C1 segment of cervical spinal cord (tissue), 14 donors: ENCODE results near the gene ZNF423.
A peak's percentile ranks its signal among the peaks of the same experiment; 100 is the strongest.

Experiments
- DNase-seq, 14 donors: peaks; one replicate each; lab custom pipeline; 2025; lab: John Stamatoyannopoulos, UW

The ZNF423 gene

GRCh38 chr16:49534901-49535610 is 320.9 kb downstream of the ZNF423 start:
- no peak for DNase-seq

- DNase-seq: peak in 1 of 14 donors; percentile 20
Observed at GRCh38 chr16:49533422-49533821, 322.5 kb downstream of the ZNF423 start.

- no peak for DNase-seq
Observed at GRCh38 chr16:49532873-49533272, 323.0 kb downstream of the ZNF423 start.

- no peak for DNase-seq
Observed at GRCh38 chr16:49531931-49532840, 323.7 kb downstream of the ZNF423 start.

- DNase-seq: no peak
Observed at GRCh38 chr16:49531425-49531824, 324.5 kb downstream of the ZNF423 start.

- no peak for DNase-seq
Observed at GRCh38 chr16:49530427-49530970, 325.4 kb downstream of the ZNF423 start.

GRCh38 chr16:49529411-49530045 is 326.4 kb downstream of the ZNF423 start:
- no peak for DNase-seq

- no peak for DNase-seq
Observed at GRCh38 chr16:49528866-49529288, 327.0 kb downstream of the ZNF423 start.

GRCh38 chr16:49528060-49528865 is 327.6 kb downstream of the ZNF423 start:
- peak in 1 of 14 donors; percentile 25 for DNase-seq

GRCh38 chr16:49527611-49528010 is 328.3 kb downstream of the ZNF423 start:
- DNase-seq: no peak

- no peak for DNase-seq
Observed at GRCh38 chr16:49526860-49527365, 329.0 kb downstream of the ZNF423 start.

- peak in 1 of 14 donors; percentile 40 for DNase-seq
Observed at GRCh38 chr16:49524947-49525315, 331.0 kb downstream of the ZNF423 start.

- peak in 1 of 14 donors; percentile 40 for DNase-seq
Observed at GRCh38 chr16:49524216-49524946, 331.5 kb downstream of the ZNF423 start.

- DNase-seq: no peak
Observed at GRCh38 chr16:49523435-49524159, 332.3 kb downstream of the ZNF423 start.

- no peak for DNase-seq
Observed at GRCh38 chr16:49521734-49522325, 334.1 kb downstream of the ZNF423 start.

- DNase-seq: no peak
Observed at GRCh38 chr16:49520492-49521038, 335.3 kb downstream of the ZNF423 start.

GRCh38 chr16:49519741-49520140 is 336.2 kb downstream of the ZNF423 start:
- DNase-seq: no peak

GRCh38 chr16:49519008-49519656 is 336.8 kb downstream of the ZNF423 start:
- DNase-seq: no peak
